Measurements from ENCODE around the gene PNP. TPM values are rescaled to one million over a fixed set of nuclear protein-coding genes. Genes with fewer than 3 reads are reported as not detected.

PNP gene
- total and polyA plus RNA-seq, 7 donors = 5.5 to 121 (median 32.3) TPM

GRCh38 chr14:20486684-20487395 is 17.6 kb downstream of the PNP start:
- no peak overlapping the region for H3K27ac ChIP-seq
- intact Hi-C loops (cut with DNase I) = no loop called here
- no peak for TF ChIP-seq CTCF (IDR thresholded peaks at IDR 0.05)
- H3K36me3 ChIP-seq = no peaks in the 10 kb centered on the region
- no peaks in the 10 kb centered on the region for H3K4me1 ChIP-seq
- H3K9me3 ChIP-seq = no peaks in the 10 kb centered on the region
- no peak overlapping the region for H3K4me3 ChIP-seq
- WGBS, 2 donors = 69 to 86% methylated on average over 8 of the region's 8 CpGs
- DNase-seq = no peak
- no peaks in the 10 kb centered on the region for H3K27me3 ChIP-seq

- H3K9me3 ChIP-seq = no peaks in the 10 kb centered on the region
- H3K4me3 ChIP-seq = no peak overlapping the region
- no peak overlapping the region for H3K27ac ChIP-seq
- TF ChIP-seq EP300 (IDR thresholded peaks at IDR 0.05) (no peak), POLR2A (IDR thresholded peaks at IDR 0.05) (no peak), CTCF (IDR thresholded peaks at IDR 0.05) (no peak), POLR2AphosphoS5 (IDR thresholded peaks at IDR 0.05) (no peak)
- H3K36me3 ChIP-seq = no peaks in the 10 kb centered on the region
- no peaks in the 10 kb centered on the region for H3K4me1 ChIP-seq
- no peak for DNase-seq
- H3K27me3 ChIP-seq = no peaks in the 10 kb centered on the region
- intact Hi-C loops (cut with DNase I) = no loop called here
These were observed 18.2 kb downstream of the PNP start for GRCh38 chr14:20487396-20487725.

GRCh38 chr14:20489093-20489994 is 20.1 kb downstream of the PNP start:
- H3K9me3 ChIP-seq = no peaks in the 10 kb centered on the region
- H3K27me3 ChIP-seq = no peaks in the 10 kb centered on the region
- no peak overlapping the region for H3K27ac ChIP-seq
- no peak for DNase-seq
- no peaks in the 10 kb centered on the region for H3K36me3 ChIP-seq
- no peak for TF ChIP-seq POLR2AphosphoS5 (IDR thresholded peaks at IDR 0.05)
- TF ChIP-seq EP300 (IDR thresholded peaks at IDR 0.05) = no peak
- TF ChIP-seq POLR2A (IDR thresholded peaks at IDR 0.05) = no peak
- no peak for TF ChIP-seq CTCF (IDR thresholded peaks at IDR 0.05)
- intact Hi-C loops (cut with DNase I) = no loop called here
- H3K4me3 ChIP-seq = no peak overlapping the region
- 52 to 65% methylated on average over 6 of the region's 6 CpGs for WGBS, 2 donors
- H3K4me1 ChIP-seq = no peaks in the 10 kb centered on the region

- WGBS, 2 donors = 64 to 68% methylated on average over 6 of the region's 6 CpGs
- no peaks in the 10 kb centered on the region for H3K27me3 ChIP-seq
These were observed 21.4 kb downstream of the PNP start for GRCh38 chr14:20490563-20490962.

More at GRCh38 chr14:20490563-20490962, 21.4 kb downstream of the PNP start:
- Histone ChIP-seq H3K36me3 (no peaks in the 10 kb centered on the region), H3K4me3 (no peak overlapping the region), H3K9me3 (no peaks in the 10 kb centered on the region), H3K4me1 (no peaks in the 10 kb centered on the region), H3K27ac (no peak overlapping the region)
- intact Hi-C loops (cut with DNase I) = no loop called here
- TF ChIP-seq EP300 (IDR thresholded peaks at IDR 0.05) (no peak), CTCF (IDR thresholded peaks at IDR 0.05) (no peak), POLR2A (IDR thresholded peaks at IDR 0.05) (no peak), POLR2AphosphoS5 (IDR thresholded peaks at IDR 0.05) (no peak)
- DNase-seq = no peak
